MM.1S (cell line): ENCODE data around the gene NOS3.

Source experiments
- EZH2 ChIP-seq: fragments of 300-600 bp; sonication (generic); optimal IDR thresholded peaks from 2 replicates; pipeline ENCODE3; 2017; ENCODE audit warnings: low read depth, mild to moderate bottlenecking, antibody characterized with exemption, low read length, mixed read lengths
- EZH2phosphoT487 ChIP-seq: fragments of 300-600 bp; sonication (generic); IDR thresholded peaks from 2 replicates; pipeline ENCODE4 v1.6.1; 2018; ENCODE audit warnings: antibody characterized with exemption, low read length
- TF ChIP-seq, protein P1 (sequence below): fragments of 300-600 bp; sonication (generic); IDR thresholded peaks from 2 replicates; pipeline ENCODE4 v1.5.1; 2016; ENCODE audit warnings: antibody characterized with exemption, low read length, mixed read lengths

DNA sequence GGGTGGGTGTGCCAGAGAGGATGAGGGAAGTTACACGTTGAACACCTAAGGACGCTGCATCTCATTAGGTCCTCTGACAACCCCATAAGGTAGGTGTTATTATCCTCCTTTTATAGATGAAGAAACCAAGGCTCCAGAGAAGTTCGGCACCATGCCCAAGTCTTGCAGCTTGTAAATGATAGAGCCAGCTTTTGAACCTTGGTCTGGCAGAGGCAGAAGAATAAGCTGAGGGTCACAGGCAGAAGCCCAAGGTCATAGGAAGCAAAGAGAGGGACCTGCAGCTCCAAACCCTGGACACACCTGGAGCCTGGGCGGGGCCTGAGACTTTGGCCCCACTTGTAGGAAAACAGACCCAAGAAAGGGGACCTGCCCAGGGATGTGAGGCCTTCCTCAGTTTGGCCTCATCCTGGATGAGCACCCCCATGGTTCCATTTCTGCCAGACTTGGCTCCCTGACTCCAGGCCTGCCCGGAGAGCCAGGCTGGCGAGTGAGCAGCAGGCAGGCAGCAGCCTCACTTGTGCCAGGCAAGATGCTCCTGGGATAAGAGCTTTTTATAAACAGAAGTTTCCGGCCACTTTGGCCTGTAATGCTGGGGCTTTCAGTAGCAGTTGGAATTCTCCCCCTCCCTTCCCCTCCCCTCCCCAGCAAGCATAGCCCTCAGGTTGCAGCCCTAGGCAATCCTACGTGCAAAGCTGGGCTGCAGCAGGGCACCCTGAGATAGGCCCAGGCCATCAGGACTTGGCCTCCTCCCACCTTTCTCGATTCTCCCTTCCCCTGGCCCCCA is 15.1 kb upstream of the NOS3 start:
- TF ChIP-seq EZH2, result no peak
- TF ChIP-seq, protein P1, sequence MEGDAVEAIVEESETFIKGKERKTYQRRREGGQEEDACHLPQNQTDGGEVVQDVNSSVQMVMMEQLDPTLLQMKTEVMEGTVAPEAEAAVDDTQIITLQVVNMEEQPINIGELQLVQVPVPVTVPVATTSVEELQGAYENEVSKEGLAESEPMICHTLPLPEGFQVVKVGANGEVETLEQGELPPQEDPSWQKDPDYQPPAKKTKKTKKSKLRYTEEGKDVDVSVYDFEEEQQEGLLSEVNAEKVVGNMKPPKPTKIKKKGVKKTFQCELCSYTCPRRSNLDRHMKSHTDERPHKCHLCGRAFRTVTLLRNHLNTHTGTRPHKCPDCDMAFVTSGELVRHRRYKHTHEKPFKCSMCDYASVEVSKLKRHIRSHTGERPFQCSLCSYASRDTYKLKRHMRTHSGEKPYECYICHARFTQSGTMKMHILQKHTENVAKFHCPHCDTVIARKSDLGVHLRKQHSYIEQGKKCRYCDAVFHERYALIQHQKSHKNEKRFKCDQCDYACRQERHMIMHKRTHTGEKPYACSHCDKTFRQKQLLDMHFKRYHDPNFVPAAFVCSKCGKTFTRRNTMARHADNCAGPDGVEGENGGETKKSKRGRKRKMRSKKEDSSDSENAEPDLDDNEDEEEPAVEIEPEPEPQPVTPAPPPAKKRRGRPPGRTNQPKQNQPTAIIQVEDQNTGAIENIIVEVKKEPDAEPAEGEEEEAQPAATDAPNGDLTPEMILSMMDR, result no peak
- TF ChIP-seq EZH2phosphoT487, result no peak
